Loucy (cell line): ENCODE data around the gene SLC5A6.
"Not testable (repeated sequence)": the region's sequence is repeated elsewhere in the genome, so short reads cannot be mapped to it uniquely, and the experiment has no call there.

Experiments used
- H2AFZ ChIP-seq: fragments of 200-600 bp; sonication (generic); 2 replicates; pipeline ENCODE4 v1.6.0; 2016; ENCODE audit warnings: antibody characterized with exemption, mild to moderate bottlenecking, low read length, moderate library complexity
- H3F3A ChIP-seq: fragments of 200-600 bp; 2 replicates; pipeline ENCODE4 v1.6.0; 2016; ENCODE audit warnings: antibody characterized with exemption, low read depth, mild to moderate bottlenecking
- H3K27me3 ChIP-seq: fragments of 200-600 bp; sonication (generic); 2 replicates; pipeline ENCODE4 v1.6.1; 2014; ENCODE audit warnings: low read length, mild to moderate bottlenecking; ENCODE audit not compliant: insufficient read depth, poor library complexity, severe bottlenecking
- H3K36me3 ChIP-seq: fragments of 200-600 bp; sonication (generic); 2 replicates; pipeline ENCODE4 v1.6.1; 2016; ENCODE audit warnings: low read length; ENCODE audit not compliant: insufficient read depth
- H3K4me1 ChIP-seq: fragments of 200-600 bp; sonication (generic); 2 replicates; pipeline ENCODE4 v1.5.1; 2014; ENCODE audit warnings: low read length, mild to moderate bottlenecking; ENCODE audit not compliant: insufficient read depth, poor library complexity, severe bottlenecking
- H3K4me2 ChIP-seq: fragments of 200-600 bp; sonication (generic); 2 replicates; pipeline ENCODE4 v1.6.0; 2014; ENCODE audit warnings: antibody characterized with exemption, low read length, low read depth, mild to moderate bottlenecking; ENCODE audit not compliant: poor library complexity, severe bottlenecking
- H3K4me3 ChIP-seq: fragments of 200-600 bp; sonication (generic); 2 replicates; pipeline ENCODE4 v1.5.1; 2014; ENCODE audit warnings: low read length, mild to moderate bottlenecking, mixed read lengths; ENCODE audit not compliant: poor library complexity, severe bottlenecking
- H3K79me2 ChIP-seq: fragments of 200-600 bp; sonication (generic); 2 replicates; pipeline ENCODE4 v1.6.1; 2014; ENCODE audit warnings: low read length; ENCODE audit not compliant: insufficient read depth
- H3K9ac ChIP-seq: fragments of 200-600 bp; sonication (generic); 2 replicates; pipeline ENCODE4 v1.6.0; 2014; ENCODE audit warnings: mild to moderate bottlenecking, low read depth, low read length, moderate library complexity; ENCODE audit not compliant: poor library complexity, severe bottlenecking
- H3K9me2 ChIP-seq: fragments of 200-600 bp; sonication (generic); replicated peaks from 2 replicates; pipeline ENCODE4 v1.6.1; 2016; ENCODE audit warnings: low read depth, low read length, mixed read lengths
- H3K9me3 ChIP-seq: fragments of 200-600 bp; sonication (generic); 2 replicates; pipeline ENCODE4 v1.6.1; 2014; ENCODE audit warnings: mild to moderate bottlenecking, antibody characterized with exemption, low read length, low read depth; ENCODE audit not compliant: insufficient read depth
- H4K20me1 ChIP-seq: fragments of 200-600 bp; sonication (generic); 2 replicates; pipeline ENCODE4 v1.6.0; 2014; ENCODE audit warnings: antibody characterized with exemption, low read length, mild to moderate bottlenecking; ENCODE audit not compliant: insufficient read depth, poor library complexity, severe bottlenecking
- EZH2phosphoT487 ChIP-seq: fragments of 200-600 bp; IDR thresholded peaks from 2 replicates; pipeline ENCODE4 v1.6.1; 2018; ENCODE audit warnings: antibody characterized with exemption, mild to moderate bottlenecking, moderate library complexity, borderline replicate concordance
- TF ChIP-seq, protein P1 (sequence below): fragments of 200-600 bp; sonication (generic); conservative IDR thresholded peaks from 2 replicates; pipeline ENCODE4 v1.5.1; 2014; ENCODE audit warnings: mild to moderate bottlenecking, antibody characterized with exemption, low read length

SLC5A6 gene

DNA sequence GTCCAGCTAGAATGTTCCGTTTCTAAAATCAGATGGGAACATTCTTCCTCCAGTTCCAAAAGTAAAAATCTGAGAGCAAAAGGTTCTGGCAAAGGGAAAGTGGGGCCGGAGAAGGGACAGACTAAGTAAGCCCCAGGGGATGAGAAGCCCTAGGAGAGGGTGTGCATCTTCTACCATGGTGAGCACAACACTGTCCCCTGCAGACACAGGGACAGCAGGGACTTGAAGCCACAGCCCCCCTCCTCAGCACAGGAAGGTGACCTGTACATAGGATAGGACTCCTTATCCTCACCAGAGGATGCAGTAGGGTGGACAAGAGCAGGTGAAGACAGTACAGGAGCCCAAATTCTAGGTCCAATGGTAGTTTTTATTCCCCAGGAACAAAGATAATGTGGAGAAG lies 12.8 kb downstream of the SLC5A6 start:
- no peaks in the 10 kb centered on the region for H3K79me2 ChIP-seq
- H3F3A ChIP-seq, result no peaks in the 10 kb centered on the region
- H3K36me3 ChIP-seq, result peaks cover 34% of the 10 kb centered on the region; the same call in 1 of the 2 replicates
- no peaks in the 10 kb centered on the region for H3K9me2 ChIP-seq
- no peak overlapping the region for H2AFZ ChIP-seq
- no peak overlapping the region for H3K4me3 ChIP-seq
- no peaks in the 10 kb centered on the region for H3K27me3 ChIP-seq
- H3K4me2 ChIP-seq, result no peak overlapping the region
- H3K4me1 ChIP-seq, result no peaks in the 10 kb centered on the region
- H4K20me1 ChIP-seq, result no peaks in the 10 kb centered on the region
- TF ChIP-seq, protein P1, sequence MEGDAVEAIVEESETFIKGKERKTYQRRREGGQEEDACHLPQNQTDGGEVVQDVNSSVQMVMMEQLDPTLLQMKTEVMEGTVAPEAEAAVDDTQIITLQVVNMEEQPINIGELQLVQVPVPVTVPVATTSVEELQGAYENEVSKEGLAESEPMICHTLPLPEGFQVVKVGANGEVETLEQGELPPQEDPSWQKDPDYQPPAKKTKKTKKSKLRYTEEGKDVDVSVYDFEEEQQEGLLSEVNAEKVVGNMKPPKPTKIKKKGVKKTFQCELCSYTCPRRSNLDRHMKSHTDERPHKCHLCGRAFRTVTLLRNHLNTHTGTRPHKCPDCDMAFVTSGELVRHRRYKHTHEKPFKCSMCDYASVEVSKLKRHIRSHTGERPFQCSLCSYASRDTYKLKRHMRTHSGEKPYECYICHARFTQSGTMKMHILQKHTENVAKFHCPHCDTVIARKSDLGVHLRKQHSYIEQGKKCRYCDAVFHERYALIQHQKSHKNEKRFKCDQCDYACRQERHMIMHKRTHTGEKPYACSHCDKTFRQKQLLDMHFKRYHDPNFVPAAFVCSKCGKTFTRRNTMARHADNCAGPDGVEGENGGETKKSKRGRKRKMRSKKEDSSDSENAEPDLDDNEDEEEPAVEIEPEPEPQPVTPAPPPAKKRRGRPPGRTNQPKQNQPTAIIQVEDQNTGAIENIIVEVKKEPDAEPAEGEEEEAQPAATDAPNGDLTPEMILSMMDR, result no peak
- no peak for TF ChIP-seq EZH2phosphoT487
- no peak overlapping the region for H3K9ac ChIP-seq
- no peaks in the 10 kb centered on the region for H3K9me3 ChIP-seq

DNA sequence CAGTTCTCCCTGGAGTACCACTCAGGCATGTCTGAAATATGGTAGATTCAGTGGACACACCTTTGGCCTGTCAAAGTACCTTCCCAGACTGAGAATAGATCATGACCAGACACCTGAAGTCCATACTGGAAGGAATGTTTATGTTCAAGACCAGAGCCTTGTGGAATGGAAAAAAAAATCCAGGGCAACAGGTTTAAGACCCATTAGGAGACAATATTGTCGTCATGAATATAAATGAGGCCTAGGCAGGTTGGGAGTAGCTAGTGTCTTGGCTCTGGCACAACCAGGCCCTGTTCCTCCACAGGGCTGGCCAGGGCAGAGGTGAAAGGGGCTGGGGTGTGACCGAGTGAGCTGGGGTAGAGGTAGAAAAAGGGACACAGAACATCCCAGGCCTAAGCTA lies 13.4 kb downstream of the SLC5A6 start:
- Histone ChIP-seq H3K79me2 (no peaks in the 10 kb centered on the region), H2AFZ (no peak overlapping the region), H3K9ac (no peak overlapping the region), H3K9me3 (no peaks in the 10 kb centered on the region), H3K27me3 (no peaks in the 10 kb centered on the region), H3K4me1 (no peaks in the 10 kb centered on the region), H3K36me3 (peaks cover 29% of the 10 kb centered on the region; the same call in 1 of the 2 replicates), H3K4me2 (no peak overlapping the region), H3F3A (no peaks in the 10 kb centered on the region), H4K20me1 (no peaks in the 10 kb centered on the region), H3K4me3 (no peak overlapping the region), H3K9me2 (no peaks in the 10 kb centered on the region)
- no peak for TF ChIP-seq EZH2phosphoT487

GRCh38 chr2:27198068-27198467 lies 14.0 kb downstream of the SLC5A6 start:
- peaks cover 23% of the 10 kb centered on the region; the same call in 1 of the 2 replicates for H3K36me3 ChIP-seq
- not testable (repeated sequence) for H3K4me2 ChIP-seq, H3K9ac ChIP-seq, H3K4me3 ChIP-seq, H3K9me3 ChIP-seq, H3K27me3 ChIP-seq, H2AFZ ChIP-seq, H3F3A ChIP-seq, H4K20me1 ChIP-seq, H3K79me2 ChIP-seq, H3K9me2 ChIP-seq, H3K4me1 ChIP-seq

- H3K4me3 ChIP-seq, H3K36me3 ChIP-seq, H3F3A ChIP-seq, H3K27me3 ChIP-seq, H3K9ac ChIP-seq, H3K4me2 ChIP-seq, H3K9me2 ChIP-seq, H4K20me1 ChIP-seq, H3K4me1 ChIP-seq, H3K9me3 ChIP-seq, H3K79me2 ChIP-seq, H2AFZ ChIP-seq: not testable (repeated sequence)
Observed at GRCh38 chr2:27195799-27196198, 16.3 kb downstream of the SLC5A6 start.
